ENCODE measurements around the gene TCIRG1.

Gene TCIRG1

DNA sequence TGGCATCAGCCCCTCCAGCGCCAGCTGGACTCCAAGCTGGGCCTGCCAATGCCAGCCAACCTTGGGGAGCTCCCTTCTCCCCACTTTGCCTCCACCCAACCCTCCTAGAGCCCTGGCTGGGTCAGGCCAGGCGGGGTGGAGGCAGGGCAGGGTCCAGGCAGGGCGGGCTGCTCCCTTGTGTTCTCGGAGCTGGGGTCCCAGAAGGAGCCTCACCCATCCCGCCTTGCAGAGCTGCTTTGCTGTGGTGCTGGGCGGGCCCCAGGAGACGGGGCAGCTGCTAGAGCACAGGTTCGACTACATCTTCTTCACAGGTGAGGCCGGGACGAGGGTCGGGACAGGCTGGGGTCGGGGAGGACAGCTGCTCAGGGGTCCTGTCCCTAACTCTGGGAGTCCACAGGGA is 19.3 kb upstream of the TCIRG1 start:
- DNase-seq = no peak

DNA sequence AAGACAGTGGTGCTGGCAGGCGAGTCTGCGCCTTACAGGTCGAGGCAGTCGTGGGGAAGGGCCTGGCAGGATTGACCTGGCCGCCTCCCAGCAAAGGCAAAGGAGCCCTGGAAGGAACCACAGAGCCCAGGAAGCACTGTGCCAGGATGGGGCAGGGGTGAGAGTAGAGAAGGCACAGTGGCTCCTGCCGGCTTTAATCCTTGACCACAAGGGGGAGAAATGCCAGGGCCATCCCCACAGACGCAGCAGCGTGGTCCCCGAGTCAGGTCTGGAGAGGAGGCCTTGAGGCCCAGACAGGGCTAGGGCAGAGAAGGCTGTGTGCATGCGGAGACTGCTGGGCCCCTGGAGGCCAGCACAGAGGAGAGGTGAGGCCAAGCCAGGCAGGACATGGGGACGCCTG is 18.2 kb upstream of the TCIRG1 start:
- no peak for DNase-seq

DNA sequence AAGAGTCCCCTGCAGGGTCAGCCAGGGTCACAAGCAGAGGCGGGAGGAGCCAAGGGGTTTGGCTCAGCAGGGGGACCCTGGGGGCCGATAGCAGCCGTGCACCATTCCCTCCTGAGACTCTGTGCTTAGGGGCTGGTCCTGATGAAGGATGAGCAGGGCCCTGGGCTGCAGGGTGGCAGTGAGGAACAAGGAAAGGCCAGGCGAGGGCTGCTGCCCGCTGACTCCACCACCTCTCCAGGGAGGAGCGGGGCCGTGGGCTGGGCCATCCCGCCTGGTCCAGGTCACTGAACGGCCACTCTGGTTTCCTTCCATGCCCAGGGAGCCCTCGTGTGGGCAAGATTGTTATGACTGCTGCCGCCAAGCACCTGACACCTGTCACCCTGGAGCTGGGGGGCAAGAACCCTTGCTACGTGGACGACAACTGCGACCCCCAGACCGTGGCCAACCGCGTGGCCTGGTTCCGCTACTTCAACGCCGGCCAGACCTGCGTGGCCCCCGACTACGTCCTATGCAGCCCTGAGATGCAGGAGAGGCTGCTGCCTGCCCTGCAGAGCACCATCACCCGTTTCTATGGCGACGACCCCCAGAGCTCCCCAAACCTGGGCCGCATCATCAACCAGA is 17.5 kb upstream of the TCIRG1 start:
- DNase-seq = no peak

- DNase-seq = no peak
These were observed 16.3 kb upstream of the TCIRG1 start for GRCh38 chr11:68022531-68022930.

DNA sequence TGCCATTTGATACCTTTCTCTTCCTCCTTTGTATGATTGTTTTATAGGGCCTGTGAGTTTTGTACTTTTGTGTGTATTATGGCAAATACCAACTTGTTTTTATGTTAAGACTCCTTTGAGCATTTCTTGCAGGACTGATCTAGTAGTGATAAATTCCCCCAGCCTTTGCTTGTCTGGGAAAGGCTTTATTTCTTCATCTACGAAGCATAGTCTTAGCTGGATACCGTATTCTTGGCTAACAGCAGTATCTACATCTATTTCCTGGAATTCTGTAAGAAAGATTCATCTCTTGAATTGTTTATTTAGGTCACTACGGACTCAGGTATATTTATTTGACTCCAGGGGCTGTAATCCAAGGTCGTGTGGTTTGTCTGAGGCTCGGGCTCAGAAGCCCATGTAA is 14.3 kb upstream of the TCIRG1 start:
- DNase-seq = no peak

DNA sequence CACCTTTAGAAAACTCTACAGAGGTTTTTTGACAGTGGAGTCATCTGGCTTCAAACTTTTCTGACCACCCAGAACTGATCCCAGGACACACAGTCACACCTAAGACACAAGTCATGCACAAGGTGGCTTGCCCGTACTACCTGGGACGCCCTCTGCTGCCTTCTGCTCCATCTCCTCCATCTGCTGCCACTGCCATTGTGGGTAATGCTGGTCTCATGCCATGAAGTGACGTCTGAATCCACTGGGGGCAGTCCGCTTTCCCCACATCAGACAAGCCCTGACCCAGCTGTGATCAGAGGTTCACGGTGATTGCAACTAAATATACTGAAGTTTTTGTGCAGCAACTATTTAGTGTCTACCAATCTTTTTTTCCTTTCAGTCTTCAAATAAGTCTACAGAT is 13.8 kb upstream of the TCIRG1 start:
- no peak for DNase-seq

DNA sequence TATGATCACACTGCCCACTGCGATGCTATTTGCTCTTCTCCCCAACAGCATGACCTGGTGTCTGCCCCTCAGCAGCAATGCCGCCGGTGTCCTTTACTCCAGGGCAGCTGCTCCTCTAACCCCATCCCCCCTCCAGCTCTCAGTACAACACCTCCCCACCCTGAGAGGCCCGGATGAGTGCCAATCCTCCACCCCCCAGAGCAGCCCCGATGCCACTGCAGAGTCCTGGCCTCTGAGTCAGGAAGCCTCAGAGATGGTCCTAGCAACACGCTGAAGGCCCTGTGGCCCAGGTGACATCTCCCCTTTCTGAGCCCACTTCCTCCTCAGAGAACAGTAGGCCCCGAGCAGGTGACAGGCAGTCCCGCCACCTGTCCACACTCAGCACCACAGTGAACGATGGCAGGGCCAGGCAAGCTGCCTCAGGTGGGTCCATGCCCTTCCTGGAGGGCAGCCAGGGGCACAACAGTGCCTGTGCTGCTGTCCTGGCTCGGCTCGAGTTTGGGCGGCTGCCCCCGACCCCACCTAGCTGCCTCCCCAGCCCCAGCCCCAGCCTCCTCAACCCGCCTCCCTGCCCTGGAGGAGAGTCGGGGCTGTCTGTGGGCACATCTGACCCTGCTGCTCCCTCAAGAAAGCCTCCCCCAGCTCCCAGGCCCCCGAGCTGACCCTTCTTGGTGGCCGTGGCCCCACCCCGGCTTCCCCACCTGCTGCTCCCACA is 12.3 kb upstream of the TCIRG1 start:
- DNase-seq = no peak

DNA sequence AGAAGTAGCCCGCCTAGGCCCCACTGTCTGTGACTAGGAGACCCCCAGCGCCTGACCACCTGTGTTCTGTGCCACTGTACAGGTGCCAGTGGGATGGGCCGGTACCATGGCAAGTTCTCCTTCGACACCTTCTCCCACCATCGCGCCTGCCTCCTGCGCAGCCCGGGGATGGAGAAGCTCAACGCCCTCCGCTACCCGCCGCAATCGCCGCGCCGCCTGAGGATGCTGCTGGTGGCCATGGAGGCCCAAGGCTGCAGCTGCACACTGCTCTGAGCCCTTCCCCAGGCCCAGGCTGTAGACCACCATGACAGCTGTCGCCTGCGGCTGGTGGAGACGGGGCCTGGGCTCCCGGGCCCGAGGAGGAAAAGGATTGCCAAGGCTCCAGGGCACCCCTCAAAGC is 11.2 kb upstream of the TCIRG1 start:
- DNase-seq = no peak

GRCh38 chr11:68028802-68029545 is 9.9 kb upstream of the TCIRG1 start:
- no peak for DNase-seq

DNA sequence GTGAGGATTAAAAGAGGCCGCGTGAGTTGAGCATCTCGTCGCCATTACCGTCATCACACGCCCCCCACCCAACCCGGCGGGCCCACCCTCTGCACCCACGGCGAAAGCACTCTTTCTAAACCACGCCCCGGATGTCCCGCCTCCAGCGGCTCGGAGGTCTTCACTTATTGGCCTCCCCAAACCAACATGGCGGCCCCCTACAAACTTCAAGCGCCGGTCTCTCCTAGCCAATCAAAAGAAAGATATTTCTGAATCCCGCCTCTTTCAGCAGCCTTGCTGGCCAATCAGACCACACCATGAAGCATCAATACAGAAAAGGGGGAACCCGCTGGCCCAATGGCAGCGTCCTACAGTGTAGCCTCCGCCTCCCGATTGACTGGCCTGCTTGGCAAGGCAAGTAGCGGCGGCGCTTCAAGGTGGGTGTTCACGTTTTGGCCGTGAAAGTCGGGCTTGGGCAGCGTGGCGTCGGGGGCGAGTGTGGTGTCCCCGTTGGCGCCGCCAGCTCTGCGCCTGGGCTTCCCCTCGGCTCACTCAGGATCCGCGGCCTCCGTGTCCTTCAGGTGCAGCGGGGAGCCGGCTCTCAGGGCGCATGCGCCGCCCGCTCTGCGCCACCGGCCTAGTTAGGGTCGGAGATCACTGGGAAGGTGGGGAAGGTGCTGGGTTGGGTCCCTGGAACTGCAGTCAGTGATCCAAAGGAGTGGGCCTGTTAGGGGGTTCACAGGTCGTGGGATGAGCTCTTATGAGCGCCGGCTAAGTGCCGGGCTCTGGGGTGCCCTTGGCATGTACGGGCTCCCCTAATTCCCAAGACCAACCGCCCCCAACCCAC is 8.3 kb upstream of the TCIRG1 start, which contains the start of gene NDUFS8:
NDUFS8 (plus strand) TSS at position 364 of the 826 bp plus-strand sequence. CDS start 1,471 bp downstream, outside the sequence.
- peak; percentile 98 for DNase-seq

GRCh38 chr11:68031144-68031464 is 7.7 kb upstream of the TCIRG1 start:
- DNase-seq = no peak

GRCh38 chr11:68032003-68032402 is 6.8 kb upstream of the TCIRG1 start:
- no peak for DNase-seq

DNA sequence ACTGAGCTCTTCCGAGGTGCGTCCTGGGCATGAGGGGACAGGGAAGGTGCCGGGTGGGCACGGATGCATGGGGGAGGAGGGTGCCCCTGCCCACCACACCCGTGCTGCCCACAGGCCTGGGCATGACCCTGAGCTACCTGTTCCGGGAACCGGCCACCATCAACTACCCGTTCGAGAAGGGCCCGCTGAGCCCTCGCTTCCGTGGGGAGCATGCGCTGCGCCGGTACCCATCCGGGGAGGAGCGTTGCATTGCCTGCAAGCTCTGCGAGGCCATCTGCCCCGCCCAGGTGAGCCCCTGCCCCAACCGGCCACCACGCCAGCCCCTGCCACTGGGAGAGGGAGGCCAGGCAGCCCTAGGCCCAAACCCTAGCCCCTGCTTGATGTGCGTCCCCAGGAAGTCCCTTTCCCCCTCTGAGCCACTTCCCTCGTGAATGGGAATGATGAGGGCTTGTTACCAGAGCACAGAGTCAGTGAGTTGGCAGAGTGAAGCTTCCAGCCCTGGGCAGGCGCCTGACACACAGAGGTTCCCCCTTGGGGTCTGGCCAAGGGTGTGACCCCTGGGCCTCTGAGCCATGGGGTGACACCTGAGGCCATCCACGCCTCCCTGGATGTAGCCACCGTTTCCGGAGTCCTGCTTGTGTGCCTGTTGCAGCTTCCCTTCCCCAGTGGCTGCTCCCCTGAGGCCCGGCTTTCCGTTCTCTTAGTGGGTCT is 5.7 kb upstream of the TCIRG1 start:
- DNase-seq = no peak

GRCh38 chr11:68033708-68034045 is 5.1 kb upstream of the TCIRG1 start:
- no peak for DNase-seq

- no peak for DNase-seq
These were observed 3.5 kb upstream of the TCIRG1 start for GRCh38 chr11:68035266-68035876.

GRCh38 chr11:68036141-68036716 is 2.6 kb upstream of the TCIRG1 start:
- DNase-seq = no peak

- DNase-seq = peak; percentile 74
These were observed 2.0 kb upstream of the TCIRG1 start for GRCh38 chr11:68036717-68037239.

DNA sequence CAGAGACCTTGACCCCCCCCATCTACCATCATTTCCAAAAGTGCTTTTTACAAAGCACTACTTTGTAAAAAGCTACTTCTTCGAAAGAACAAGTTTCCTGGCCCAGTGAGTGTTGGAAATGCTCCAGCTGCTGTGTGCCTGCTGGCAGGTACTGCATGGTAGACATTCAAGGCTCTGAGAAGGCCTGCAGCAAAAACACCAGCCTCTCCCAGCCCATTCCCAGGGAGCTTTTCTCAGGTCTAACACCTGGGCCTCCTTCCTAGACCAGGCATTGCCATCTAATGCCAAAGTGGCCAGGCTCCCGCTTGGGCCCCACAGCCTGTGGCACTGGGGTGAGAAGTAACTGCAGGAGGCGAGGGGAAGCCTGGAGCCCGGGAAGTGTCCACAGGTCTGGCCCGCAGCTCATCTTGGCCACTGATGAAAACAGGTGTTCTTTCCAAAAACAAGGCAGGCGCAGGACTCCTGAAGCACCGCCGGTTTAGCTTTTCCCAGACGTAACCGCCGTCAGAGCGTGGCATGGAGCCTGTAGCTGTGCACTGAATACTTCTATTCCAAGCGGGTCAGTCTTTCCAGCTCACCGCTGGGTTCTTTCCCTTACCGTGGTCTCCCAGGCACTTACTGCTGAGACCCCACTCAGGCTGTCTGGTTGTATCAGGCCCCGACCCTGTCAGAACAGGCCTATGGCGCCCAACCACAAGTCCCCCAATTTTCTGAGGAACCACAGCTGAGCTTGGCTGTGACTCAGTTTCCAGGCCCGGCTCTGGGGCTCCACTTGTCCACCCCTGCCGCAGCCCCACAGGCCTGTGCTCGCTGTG is 1.2 kb upstream of the TCIRG1 start:
- DNase-seq = no peak

- no peak for DNase-seq
These were observed 553 bp upstream of the TCIRG1 start for GRCh38 chr11:68038226-68038717.

GRCh38 chr11:68039526-68040086 is 781 bp downstream of the TCIRG1 start:
- no peak for DNase-seq

All from CD4-positive, alpha-beta T cell treated with Interferon gamma for 1 hour (primary cell).